Spleen (tissue), 11 donors: ENCODE measurements around the gene DNAJC16. TPM values are rescaled to one million over a fixed set of nuclear protein-coding genes. Genes with fewer than 3 reads are reported as not detected.

Experiments
- DNase-seq: peaks from one replicate; pipeline ENCODE4 v3.0.0-alpha.2; 2020
- H3K27ac ChIP-seq, 8 donors: fragments of 200-600 bp; sonication (generic) in 7 of 8; 1 replicate in 4 of 8; 2 replicates in 4 of 8; pipeline versions ENCODE4 v1.5.0 to v1.8.0; 2016 to 2021; ENCODE audit warnings: inconsistent platforms in 4 of 8, mild to moderate bottlenecking in 4 of 8, moderate library complexity in 1 of 8
- H3K27me3 ChIP-seq, 7 donors: fragments of 200-600 bp; sonication (generic) in 6 of 7; replicated peaks in 1 of 7; 1 replicate in 4 of 7; 2 replicates in 3 of 7; pipeline versions ENCODE4 v1.5.0 to v1.8.0; 2016 to 2021; ENCODE audit warnings: inconsistent platforms in 3 of 7, mild to moderate bottlenecking in 1 of 7
- H3K36me3 ChIP-seq, 6 donors: fragments of 200-600 bp; sonication (generic) in 5 of 6; 1 replicate in 4 of 6; 2 replicates in 2 of 6; pipeline versions ENCODE4 v1.5.0 to v1.8.0; 2016 to 2021; ENCODE audit warnings: inconsistent platforms in 2 of 6
- H3K4me1 ChIP-seq, 6 donors: fragments of 200-600 bp; sonication (generic) in 5 of 6; 1 replicate in 3 of 6; 2 replicates in 3 of 6; pipeline versions ENCODE4 v1.5.0 to v1.8.0; 2016 to 2021; ENCODE audit warnings: inconsistent platforms in 3 of 6
- H3K4me3 ChIP-seq, 8 donors: fragments of 200-600 bp; sonication (generic) in 7 of 8; 1 replicate in 4 of 8; 2 replicates in 4 of 8; pipeline versions ENCODE4 v1.5.0 to v1.8.0; 2016 to 2021; ENCODE audit warnings: inconsistent platforms in 4 of 8, mild to moderate bottlenecking in 4 of 8, moderate library complexity in 2 of 8
- H3K9me3 ChIP-seq, 8 donors: fragments of 200-600 bp; sonication (generic) in 7 of 8; 1 replicate in 4 of 8; 2 replicates in 4 of 8; pipeline versions ENCODE4 v1.5.0 to v1.8.0; 2016 to 2021; ENCODE audit warnings: inconsistent platforms in 4 of 8
- POLR2A ChIP-seq, 3 donors: fragments of 450-650 bp; IDR thresholded peaks; one replicate each; pipeline ENCODE4 v1.5.1; 2017; ENCODE audit warnings: antibody characterized with exemption in 3 of 3, mild to moderate bottlenecking in 1 of 3
- POLR2AphosphoS5 ChIP-seq, 3 donors: sonication (generic); formaldehyde crosslinking; IDR thresholded peaks; one replicate each; pipeline ENCODE4 v1.5.1; 2017; ENCODE audit warnings: antibody characterized with exemption in 3 of 3
- WGBS, 5 donors: extraction: QIAGEN DNeasy Blood & Tissue Kit in 3 of 5; methylation state at CpG; one replicate each; pipeline versions ENCODE4 v1.1.5 to v1.1.7; 2013 to 2018; 5-methylcytosine and 5-hydroxymethylcytosine counted together
- intact Hi-C: fragments of 100-400 bp; cut with DNase I; formaldehyde crosslinking; loops from one replicate; pipeline ENCODE4 v1.15.0; 2023; ENCODE audit warnings: low total_unique reads
- polyA plus RNA-seq, 3 donors: library from polyadenylated mRNA; stranded (reverse); fragments of 200-250 nt; gene quantifications; one replicate each; pipeline ENCODE4 v1.2.1, GENCODE V29; 2013
- total RNA-seq, 7 donors: library from RNA; depleted of rRNA in 3 of 7; stranded (reverse); fragments of >200 nt in 3 of 7; fragmentation: NEBNext Ultra II Directional in 4 of 7; extraction: Animal tissue kit (Norgen Biotek cat#: 25700) in 4 of 7; gene quantifications; one replicate each; pipeline versions ENCODE4 v1.1.0 to v1.2.1, GENCODE V29; 2016 to 2021
- TF ChIP-seq, protein P1 (sequence below), 11 experiments: fragments of 200-600 bp in 7 of 11; fragments of 450-650 bp in 4 of 11; sonication (generic) in 4 of 11; IDR thresholded peaks in 8 of 11; conservative IDR thresholded peaks in 3 of 11; 1 replicate in 7 of 11; 2 replicates in 4 of 11; pipeline versions ENCODE4 v1.4.0 to v1.8.0; 2016 to 2021; ENCODE audit warnings: antibody characterized with exemption in 11 of 11, inconsistent platforms in 4 of 11, mild to moderate bottlenecking in 1 of 11
- donor health status: healthy with polysubstance abuse.
- donor health status: DM: no; HTN: no; CAD: no; lungs with moderate emphysema.
- donor health status: DM: no; HTN: no; CAD: no.
- donor health status: Bipolar disorder and iron deficiency.
- donor health status: healthy.
- donor health status: DM: no; HTN: no; CAD: no.
- donor health status: DM: yes; HTN: yes; CAD: no.

The DNAJC16 gene
- total and polyA plus RNA-seq, 10 donors: 3.7 to 23.0 (median 18.0) TPM

DNA sequence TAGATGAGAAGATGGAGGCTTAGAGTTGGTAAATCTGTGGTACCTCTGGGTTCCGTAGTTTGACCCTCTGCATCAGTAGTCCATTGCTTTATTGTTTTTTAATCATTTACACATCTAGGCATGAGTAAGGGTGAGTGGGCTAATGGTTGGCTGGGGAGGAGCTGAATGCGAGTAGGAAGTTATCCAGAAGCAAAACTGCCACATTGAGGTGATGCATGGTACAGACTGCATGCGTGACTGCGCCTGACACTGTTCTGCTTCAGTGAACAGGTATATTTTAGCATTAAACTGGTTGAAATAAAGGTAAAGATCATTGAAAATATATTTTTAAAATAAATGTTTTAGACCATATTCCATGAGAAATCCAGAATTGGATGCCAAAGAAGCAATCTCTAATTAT is 4.4 kb downstream of the DNAJC16 start:
- H3K4me3 ChIP-seq: no peak overlapping the region
- H3K9me3 ChIP-seq: no peaks in the 10 kb centered on the region
- no peak for TF ChIP-seq POLR2AphosphoS5 (IDR thresholded peaks at IDR 0.05)
- no peak for TF ChIP-seq POLR2A (IDR thresholded peaks at IDR 0.05)
- TF ChIP-seq, protein P1, sequence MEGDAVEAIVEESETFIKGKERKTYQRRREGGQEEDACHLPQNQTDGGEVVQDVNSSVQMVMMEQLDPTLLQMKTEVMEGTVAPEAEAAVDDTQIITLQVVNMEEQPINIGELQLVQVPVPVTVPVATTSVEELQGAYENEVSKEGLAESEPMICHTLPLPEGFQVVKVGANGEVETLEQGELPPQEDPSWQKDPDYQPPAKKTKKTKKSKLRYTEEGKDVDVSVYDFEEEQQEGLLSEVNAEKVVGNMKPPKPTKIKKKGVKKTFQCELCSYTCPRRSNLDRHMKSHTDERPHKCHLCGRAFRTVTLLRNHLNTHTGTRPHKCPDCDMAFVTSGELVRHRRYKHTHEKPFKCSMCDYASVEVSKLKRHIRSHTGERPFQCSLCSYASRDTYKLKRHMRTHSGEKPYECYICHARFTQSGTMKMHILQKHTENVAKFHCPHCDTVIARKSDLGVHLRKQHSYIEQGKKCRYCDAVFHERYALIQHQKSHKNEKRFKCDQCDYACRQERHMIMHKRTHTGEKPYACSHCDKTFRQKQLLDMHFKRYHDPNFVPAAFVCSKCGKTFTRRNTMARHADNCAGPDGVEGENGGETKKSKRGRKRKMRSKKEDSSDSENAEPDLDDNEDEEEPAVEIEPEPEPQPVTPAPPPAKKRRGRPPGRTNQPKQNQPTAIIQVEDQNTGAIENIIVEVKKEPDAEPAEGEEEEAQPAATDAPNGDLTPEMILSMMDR (IDR thresholded peaks at IDR 0.05 in 8 of 11, conservative IDR thresholded peaks at IDR 0.05 in 3 of 11): no peak
- peaks cover 8 to 46% (median 21%) of the 10 kb centered on the region in 6 donors for H3K4me1 ChIP-seq
- H3K27ac ChIP-seq: no peak overlapping the region
- peaks cover 0 to 44% (median 25%) of the 10 kb centered on the region in 6 donors for H3K36me3 ChIP-seq
- WGBS, 5 donors: 93 to 97% (median 94%) methylated on average over 4 of the region's 4 CpGs
- intact Hi-C loops: no loop called here
- no peaks in the 10 kb centered on the region for H3K27me3 ChIP-seq
- no peak for DNase-seq

DNA sequence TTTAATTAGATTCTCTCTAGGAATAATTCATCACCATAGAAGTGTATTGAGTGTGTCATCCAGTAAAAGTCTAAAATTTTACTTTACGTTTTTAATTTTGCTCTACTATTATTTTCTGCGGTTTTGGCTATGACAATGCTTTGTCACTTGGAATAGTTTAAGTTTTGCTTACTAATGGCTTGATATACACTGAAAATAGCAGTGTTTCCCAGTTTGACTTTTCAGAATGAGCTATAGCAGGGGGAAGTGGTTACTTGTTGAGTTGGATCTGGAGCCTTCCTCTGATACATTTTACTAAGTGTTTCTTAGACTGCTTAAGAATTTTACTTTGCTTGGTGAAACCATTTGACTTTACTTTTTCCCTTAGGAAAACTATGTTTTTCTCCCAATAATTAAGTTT is 5.0 kb downstream of the DNAJC16 start:
- Histone ChIP-seq H3K4me1 (peaks cover 6 to 42% (median 17%) of the 10 kb centered on the region in 6 donors), H3K4me3 (no peak overlapping the region), H3K36me3 (peaks cover 0 to 50% (median 32%) of the 10 kb centered on the region in 6 donors), H3K27me3 (no peaks in the 10 kb centered on the region), H3K9me3 (no peaks in the 10 kb centered on the region), H3K27ac (no peak overlapping the region)
- intact Hi-C loops: no loop called here
- TF ChIP-seq POLR2A (IDR thresholded peaks at IDR 0.05) (no peak), POLR2AphosphoS5 (IDR thresholded peaks at IDR 0.05) (no peak)
- TF ChIP-seq, protein P1 (IDR thresholded peaks at IDR 0.05 in 8 of 11, conservative IDR thresholded peaks at IDR 0.05 in 3 of 11): no peak
- no peak for DNase-seq
- WGBS, 5 donors: 42 to 58% (median 49%) methylated on average over 2 of the region's 2 CpGs

DNA sequence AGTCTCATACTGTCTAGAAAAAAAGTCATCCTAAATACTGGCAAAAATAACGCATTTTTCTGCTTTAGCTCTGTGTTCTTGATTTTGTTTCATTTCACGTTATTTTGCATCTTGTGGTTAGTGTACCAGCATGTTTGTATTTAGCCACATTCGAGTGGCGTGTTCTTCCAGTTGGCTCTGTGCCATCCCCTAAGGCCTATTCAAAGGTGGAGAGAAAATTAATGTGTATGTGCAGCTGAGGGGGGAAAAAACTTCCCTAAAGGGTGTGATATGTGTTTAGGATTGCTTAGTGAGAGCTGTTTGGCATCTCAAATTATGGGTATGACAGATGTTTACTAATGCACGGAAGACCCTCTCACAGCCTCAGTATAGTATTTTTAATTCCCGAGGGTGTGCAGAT is 12.1 kb downstream of the DNAJC16 start:
- no peak overlapping the region for H3K27ac ChIP-seq
- 76 to 93% (median 81%) methylated on average over 6 of the region's 6 CpGs for WGBS, 5 donors
- H3K4me3 ChIP-seq: no peak overlapping the region
- no peaks in the 10 kb centered on the region for H3K27me3 ChIP-seq
- peaks cover 0 to 100% (median 72%) of the 10 kb centered on the region in 6 donors for H3K36me3 ChIP-seq
- H3K9me3 ChIP-seq: no peaks in the 10 kb centered on the region
- DNase-seq: no peak
- intact Hi-C loops: no loop called here
- TF ChIP-seq POLR2A (IDR thresholded peaks at IDR 0.05) (no peak), POLR2AphosphoS5 (IDR thresholded peaks at IDR 0.05) (no peak)
- TF ChIP-seq, protein P1 (IDR thresholded peaks at IDR 0.05 in 8 of 11, conservative IDR thresholded peaks at IDR 0.05 in 3 of 11): no peak
- no peaks in the 10 kb centered on the region for H3K4me1 ChIP-seq

DNA sequence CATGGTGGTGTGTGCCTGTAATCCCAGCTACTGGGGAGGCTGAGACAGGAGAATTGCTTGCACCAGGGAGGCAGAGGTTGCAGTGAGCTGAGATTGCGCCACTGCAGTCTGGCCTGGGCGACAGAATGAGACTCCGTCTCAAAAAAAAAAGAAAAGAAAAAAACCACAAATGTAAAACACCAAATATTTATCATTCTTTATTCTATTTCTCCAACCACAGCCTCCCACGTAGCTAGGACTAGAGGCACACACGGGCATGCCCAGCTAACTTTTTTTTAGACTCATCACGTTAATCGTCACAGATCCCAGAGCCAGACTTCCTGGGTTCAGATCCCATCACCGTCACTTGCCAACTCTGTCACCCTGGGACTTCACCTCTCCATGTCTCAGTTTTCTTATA is 13.5 kb downstream of the DNAJC16 start:
- Histone ChIP-seq H3K4me3 (no peak overlapping the region), H3K4me1 (no peaks in the 10 kb centered on the region), H3K27me3 (no peaks in the 10 kb centered on the region), H3K9me3 (no peaks in the 10 kb centered on the region), H3K27ac (no peak overlapping the region), H3K36me3 (peaks cover 0 to 100% (median 70%) of the 10 kb centered on the region in 6 donors)
- WGBS, 5 donors: 84 to 90% (median 88%) methylated on average over 8 of the region's 8 CpGs
- TF ChIP-seq POLR2A (IDR thresholded peaks at IDR 0.05): no peak
- TF ChIP-seq, protein P1 (IDR thresholded peaks at IDR 0.05 in 8 of 11, conservative IDR thresholded peaks at IDR 0.05 in 3 of 11): no peak
- no peak for TF ChIP-seq POLR2AphosphoS5 (IDR thresholded peaks at IDR 0.05)
- intact Hi-C loops: no loop called here
- DNase-seq: no peak
